Measurements from ENCODE around the gene EHD1. TPM values are rescaled to one million over a fixed set of nuclear protein-coding genes. Genes with fewer than 3 reads are reported as not detected.

The EHD1 gene
- polyA plus RNA-seq, 1 donor (not counting 4 experiments of a cell fraction or from before 2014, with no cell fraction given) = 73.9 TPM

GRCh38 chr11:64898076-64898445, 19.6 kb upstream of the EHD1 start:
- TF ChIP-seq, protein P1, sequence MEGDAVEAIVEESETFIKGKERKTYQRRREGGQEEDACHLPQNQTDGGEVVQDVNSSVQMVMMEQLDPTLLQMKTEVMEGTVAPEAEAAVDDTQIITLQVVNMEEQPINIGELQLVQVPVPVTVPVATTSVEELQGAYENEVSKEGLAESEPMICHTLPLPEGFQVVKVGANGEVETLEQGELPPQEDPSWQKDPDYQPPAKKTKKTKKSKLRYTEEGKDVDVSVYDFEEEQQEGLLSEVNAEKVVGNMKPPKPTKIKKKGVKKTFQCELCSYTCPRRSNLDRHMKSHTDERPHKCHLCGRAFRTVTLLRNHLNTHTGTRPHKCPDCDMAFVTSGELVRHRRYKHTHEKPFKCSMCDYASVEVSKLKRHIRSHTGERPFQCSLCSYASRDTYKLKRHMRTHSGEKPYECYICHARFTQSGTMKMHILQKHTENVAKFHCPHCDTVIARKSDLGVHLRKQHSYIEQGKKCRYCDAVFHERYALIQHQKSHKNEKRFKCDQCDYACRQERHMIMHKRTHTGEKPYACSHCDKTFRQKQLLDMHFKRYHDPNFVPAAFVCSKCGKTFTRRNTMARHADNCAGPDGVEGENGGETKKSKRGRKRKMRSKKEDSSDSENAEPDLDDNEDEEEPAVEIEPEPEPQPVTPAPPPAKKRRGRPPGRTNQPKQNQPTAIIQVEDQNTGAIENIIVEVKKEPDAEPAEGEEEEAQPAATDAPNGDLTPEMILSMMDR (optimal IDR thresholded peaks at IDR 0.05 in 1 of 3, IDR thresholded peaks at IDR 0.05 in 1 of 3, conservative IDR thresholded peaks at IDR 0.05 in 1 of 3; ENCODE audit: extremely low read depth in 1 of 3, insufficient read depth in 2 of 3, low read length in 3 of 3) = no peak
- no peak for TF ChIP-seq EZH2 (IDR thresholded peaks at IDR 0.05; ENCODE audit: low read length)
- Histone ChIP-seq H2AFZ (ENCODE audit: control insufficient read depth, low read length) (no peak overlapping the region), H3K27me3 (ENCODE audit: control insufficient read depth, extremely low read depth, insufficient read depth, low read length) (no peaks in the 10 kb centered on the region), H3K4me3 (ENCODE audit: control insufficient read depth in 2 of 3, extremely low read depth in 1 of 3, insufficient read depth in 2 of 3, low read depth in 1 of 3, low read length in 3 of 3) (no peak overlapping the region), H4K20me1 (ENCODE audit: control insufficient read depth, extremely low read depth, insufficient read depth, low read length) (no peaks in the 10 kb centered on the region), H3K9me1 (ENCODE audit: control insufficient read depth, extremely low read depth, insufficient read depth, low read length) (no peaks in the 10 kb centered on the region), H3K9ac (ENCODE audit: control insufficient read depth, extremely low read depth, insufficient read depth, low read length) (no peak overlapping the region), H3K27ac (ENCODE audit: control insufficient read depth, insufficient read depth, low read length) (no peak overlapping the region), H3K4me1 (ENCODE audit: control insufficient read depth, extremely low read depth, insufficient read depth, low read length) (peaks cover 10% of the 10 kb centered on the region), H3K79me2 (ENCODE audit: control insufficient read depth, insufficient read depth, low read length) (no peaks in the 10 kb centered on the region), H3K4me2 (ENCODE audit: control insufficient read depth, extremely low read depth, insufficient read depth, low read depth, low read length) (no peak overlapping the region), H3K9me3 (ENCODE audit: control insufficient read depth, low read depth, low read length) (no peaks in the 10 kb centered on the region), H3K36me3 (ENCODE audit: control insufficient read depth in 2 of 2, extremely low read depth in 1 of 2, insufficient read depth in 2 of 2, low read length in 2 of 2) (peaks cover 11 to 31% of the 10 kb centered on the region in 2 experiments)
- FAIRE-seq (no peak), DNase-seq (ENCODE audit: low read depth, low spot score) (no peak)
- dilution Hi-C loops (cut with MboI; ENCODE audit: extremely low pct_ligation_motif_present, low sequenced_read_pairs) = no loop called here

DNA sequence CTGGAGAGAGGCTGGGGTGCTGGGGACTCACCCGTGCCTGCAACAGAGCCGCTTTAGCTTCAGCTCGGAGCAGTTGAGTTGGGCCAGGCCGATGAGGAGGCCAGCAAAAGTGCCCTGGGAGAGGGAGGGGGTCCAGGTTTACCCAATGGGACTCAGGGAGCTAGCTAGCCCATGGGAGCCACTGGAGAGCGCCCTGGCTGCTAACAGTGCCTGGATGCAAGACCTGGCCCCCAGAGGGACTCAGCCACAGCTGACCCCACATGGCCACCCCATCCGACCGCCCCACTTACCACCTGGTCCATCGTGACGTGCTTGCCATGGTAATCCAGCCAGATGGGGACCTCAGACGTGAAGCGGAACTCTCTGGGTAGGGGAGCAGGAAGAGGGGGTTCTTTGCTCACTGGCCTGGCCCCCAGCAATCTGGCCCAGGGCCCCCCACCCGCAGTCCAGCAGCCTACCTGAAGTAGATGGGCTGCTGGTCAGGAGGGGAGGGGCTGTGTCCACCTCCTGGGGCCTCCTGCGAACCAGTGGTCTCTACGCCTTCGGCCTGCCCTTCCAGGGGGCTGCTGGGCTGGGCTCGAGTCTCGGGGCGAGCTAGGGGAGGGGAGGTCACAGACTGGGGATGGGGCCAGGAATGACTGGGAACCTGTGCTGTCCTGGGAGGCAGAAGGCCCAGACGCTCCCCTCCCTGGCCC, 19.1 kb upstream of the EHD1 start:
- Histone ChIP-seq H3K27me3 (ENCODE audit: control insufficient read depth, extremely low read depth, insufficient read depth, low read length) (no peaks in the 10 kb centered on the region), H3K79me2 (ENCODE audit: control insufficient read depth, insufficient read depth, low read length) (no peaks in the 10 kb centered on the region), H2AFZ (ENCODE audit: control insufficient read depth, low read length) (no peak overlapping the region), H3K27ac (ENCODE audit: control insufficient read depth, insufficient read depth, low read length) (no peak overlapping the region), H3K9me1 (ENCODE audit: control insufficient read depth, extremely low read depth, insufficient read depth, low read length) (no peaks in the 10 kb centered on the region), H3K4me2 (ENCODE audit: control insufficient read depth, extremely low read depth, insufficient read depth, low read depth, low read length) (no peak overlapping the region), H3K9ac (ENCODE audit: control insufficient read depth, extremely low read depth, insufficient read depth, low read length) (no peak overlapping the region), H3K9me3 (ENCODE audit: control insufficient read depth, low read depth, low read length) (no peaks in the 10 kb centered on the region), H3K36me3 (ENCODE audit: control insufficient read depth in 2 of 2, extremely low read depth in 1 of 2, insufficient read depth in 2 of 2, low read length in 2 of 2) (peaks cover 11 to 31% of the 10 kb centered on the region in 2 experiments), H4K20me1 (ENCODE audit: control insufficient read depth, extremely low read depth, insufficient read depth, low read length) (no peaks in the 10 kb centered on the region), H3K4me3 (ENCODE audit: control insufficient read depth in 2 of 3, extremely low read depth in 1 of 3, insufficient read depth in 2 of 3, low read depth in 1 of 3, low read length in 3 of 3) (no peak overlapping the region), H3K4me1 (ENCODE audit: control insufficient read depth, extremely low read depth, insufficient read depth, low read length) (peaks cover 10% of the 10 kb centered on the region)
- dilution Hi-C loops (cut with MboI; ENCODE audit: extremely low pct_ligation_motif_present, low sequenced_read_pairs) = no loop called here
- TF ChIP-seq, protein P1 (optimal IDR thresholded peaks at IDR 0.05 in 1 of 3, IDR thresholded peaks at IDR 0.05 in 1 of 3, conservative IDR thresholded peaks at IDR 0.05 in 1 of 3; ENCODE audit: extremely low read depth in 1 of 3, insufficient read depth in 2 of 3, low read length in 3 of 3) = no peak
- TF ChIP-seq EZH2 (IDR thresholded peaks at IDR 0.05; ENCODE audit: low read length) = no peak
- FAIRE-seq = no peak
- DNase-seq (ENCODE audit: low read depth, low spot score) = no peak
